Uterus (tissue), 4 donors: ENCODE data around the gene RPIA. TPM values are rescaled to one million over a fixed set of nuclear protein-coding genes. Genes with fewer than 3 reads are reported as not detected.

Source experiments
- DNase-seq, 2 donors: peaks; one replicate each; pipeline ENCODE4 v3.0.0-alpha.2; 2019 to 2020
- H3K27ac ChIP-seq, 2 donors: fragments of 200-600 bp; sonication (generic); 1 replicate in 1 of 2; 2 replicates in 1 of 2; pipeline ENCODE4 v1.5.1; 2016 to 2018
- H3K27me3 ChIP-seq, 2 donors: fragments of 200-600 bp; sonication (generic); one replicate each; pipeline ENCODE4 v1.5.1; 2018 to 2019; ENCODE audit warnings: control low read depth in 1 of 2
- H3K36me3 ChIP-seq, 2 donors: fragments of 200-600 bp; sonication (generic); one replicate each; pipeline ENCODE4 v1.5.1; 2019; ENCODE audit warnings: control low read depth in 1 of 2
- H3K4me1 ChIP-seq, 2 donors: fragments of 200-600 bp; sonication (generic); one replicate each; pipeline ENCODE4 v1.5.1; 2018 to 2019; ENCODE audit warnings: control low read depth in 1 of 2
- H3K4me3 ChIP-seq, 2 donors: fragments of 200-600 bp; sonication (generic); 1 replicate in 1 of 2; 2 replicates in 1 of 2; pipeline ENCODE4 v1.5.1; 2018 to 2019; ENCODE audit warnings: mild to moderate bottlenecking in 1 of 2
- H3K9me3 ChIP-seq, 2 donors: fragments of 200-600 bp; sonication (generic); one replicate each; pipeline ENCODE4 v1.5.1; 2019; ENCODE audit warnings: control low read depth in 1 of 2
- POLR2A ChIP-seq, 2 donors: fragments of 450-650 bp; IDR thresholded peaks; one replicate each; pipeline ENCODE4 v1.6.1; 2016; ENCODE audit warnings: antibody characterized with exemption in 2 of 2, mild to moderate bottlenecking in 1 of 2, moderate library complexity in 1 of 2
- intact Hi-C: fragments of 100-400 bp; cut with DNase I; formaldehyde crosslinking; loops from one replicate; pipeline ENCODE4 v1.15.1; 2023; ENCODE audit warnings: low total_unique reads
- total RNA-seq, 4 donors: library from RNA; depleted of rRNA in 3 of 4; stranded (reverse); fragments of >200 nt in 3 of 4; gene quantifications; one replicate each; pipeline versions ENCODE4 v1.1.0 to v1.2.4, GENCODE V29; 2014 to 2023
- TF ChIP-seq, protein P1 (sequence below), 4 experiments: fragments of 200-600 bp in 2 of 4; fragments of 450-650 bp in 2 of 4; sonication (generic) in 2 of 4; IDR thresholded peaks; one replicate each; pipeline ENCODE4 v1.5.1; 2016 to 2019; ENCODE audit warnings: antibody characterized with exemption in 4 of 4, mild to moderate bottlenecking in 2 of 4, moderate library complexity in 1 of 4
- donor health status: DM: yes; HTN: yes; CAD: no.

Gene RPIA
- total RNA-seq, 4 donors from 2014 or later, result 0.29 to 19.4 (median 8.8) TPM

- TF ChIP-seq POLR2A (IDR thresholded peaks at IDR 0.05), result no peak
- TF ChIP-seq, protein P1, sequence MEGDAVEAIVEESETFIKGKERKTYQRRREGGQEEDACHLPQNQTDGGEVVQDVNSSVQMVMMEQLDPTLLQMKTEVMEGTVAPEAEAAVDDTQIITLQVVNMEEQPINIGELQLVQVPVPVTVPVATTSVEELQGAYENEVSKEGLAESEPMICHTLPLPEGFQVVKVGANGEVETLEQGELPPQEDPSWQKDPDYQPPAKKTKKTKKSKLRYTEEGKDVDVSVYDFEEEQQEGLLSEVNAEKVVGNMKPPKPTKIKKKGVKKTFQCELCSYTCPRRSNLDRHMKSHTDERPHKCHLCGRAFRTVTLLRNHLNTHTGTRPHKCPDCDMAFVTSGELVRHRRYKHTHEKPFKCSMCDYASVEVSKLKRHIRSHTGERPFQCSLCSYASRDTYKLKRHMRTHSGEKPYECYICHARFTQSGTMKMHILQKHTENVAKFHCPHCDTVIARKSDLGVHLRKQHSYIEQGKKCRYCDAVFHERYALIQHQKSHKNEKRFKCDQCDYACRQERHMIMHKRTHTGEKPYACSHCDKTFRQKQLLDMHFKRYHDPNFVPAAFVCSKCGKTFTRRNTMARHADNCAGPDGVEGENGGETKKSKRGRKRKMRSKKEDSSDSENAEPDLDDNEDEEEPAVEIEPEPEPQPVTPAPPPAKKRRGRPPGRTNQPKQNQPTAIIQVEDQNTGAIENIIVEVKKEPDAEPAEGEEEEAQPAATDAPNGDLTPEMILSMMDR (IDR thresholded peaks at IDR 0.05), result no peak
Measured at GRCh38 chr2:88707003-88707402, 15.5 kb downstream of the RPIA start.

GRCh38 chr2:88709181-88709631 lies 17.7 kb downstream of the RPIA start:
- Histone ChIP-seq H3K4me3 (no peak overlapping the region), H3K27ac (no peak overlapping the region), H3K4me1 (no peaks in the 10 kb centered on the region), H3K36me3 (no peaks in the 10 kb centered on the region), H3K9me3 (no peaks in the 10 kb centered on the region), H3K27me3 (no peaks in the 10 kb centered on the region)
- no peak for DNase-seq
- no peak for TF ChIP-seq POLR2A (IDR thresholded peaks at IDR 0.05)
- TF ChIP-seq, protein P1 (IDR thresholded peaks at IDR 0.05), result no peak
- intact Hi-C loops, result no loop called here

More at GRCh38 chr2:88707003-88707402, 15.5 kb downstream of the RPIA start:
- Histone ChIP-seq H3K9me3 (no peaks in the 10 kb centered on the region), H3K36me3 (no peaks in the 10 kb centered on the region), H3K4me3 (no peak overlapping the region), H3K27ac (no peak overlapping the region), H3K4me1 (no peaks in the 10 kb centered on the region), H3K27me3 (no peaks in the 10 kb centered on the region)
- DNase-seq, result no peak
- intact Hi-C loops, result no loop called here

- Histone ChIP-seq H3K36me3 (no peaks in the 10 kb centered on the region), H3K4me3 (no peak overlapping the region), H3K9me3 (no peaks in the 10 kb centered on the region), H3K4me1 (no peaks in the 10 kb centered on the region), H3K27ac (no peak overlapping the region), H3K27me3 (no peaks in the 10 kb centered on the region)
- intact Hi-C loops, result no loop called here
- no peak for DNase-seq
- TF ChIP-seq, protein P1 (IDR thresholded peaks at IDR 0.05), result no peak
- no peak for TF ChIP-seq POLR2A (IDR thresholded peaks at IDR 0.05)
Measured at GRCh38 chr2:88711289-88711688, 19.8 kb downstream of the RPIA start.

DNA sequence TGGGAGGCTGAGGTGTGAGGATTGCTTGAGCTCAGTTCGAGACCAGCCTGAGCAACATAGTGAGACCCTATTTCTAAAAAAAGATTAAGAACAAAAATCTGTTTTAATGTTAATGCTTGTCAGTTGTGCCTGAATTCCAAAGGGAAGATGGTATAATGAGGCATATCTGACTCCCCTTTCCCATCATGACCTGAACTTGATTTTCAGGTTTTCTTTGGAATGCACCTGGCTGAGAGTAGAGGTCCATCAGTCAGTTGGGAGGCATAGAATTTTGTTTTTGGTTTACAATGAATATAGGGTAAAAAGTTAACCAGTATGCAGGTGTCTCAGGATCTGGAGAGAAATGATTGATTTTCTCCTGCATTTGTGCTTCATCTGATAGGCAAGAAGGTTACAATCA lies 20.4 kb downstream of the RPIA start:
- H3K27me3 ChIP-seq, result no peaks in the 10 kb centered on the region
- intact Hi-C loops, result no loop called here
- TF ChIP-seq POLR2A (IDR thresholded peaks at IDR 0.05), result no peak
- TF ChIP-seq, protein P1 (IDR thresholded peaks at IDR 0.05), result no peak
- H3K4me1 ChIP-seq, result no peaks in the 10 kb centered on the region
- H3K27ac ChIP-seq, result no peak overlapping the region
- no peaks in the 10 kb centered on the region for H3K36me3 ChIP-seq
- no peaks in the 10 kb centered on the region for H3K9me3 ChIP-seq
- DNase-seq, result no peak
- H3K4me3 ChIP-seq, result no peak overlapping the region

GRCh38 chr2:88713408-88713807 lies 21.9 kb downstream of the RPIA start:
- intact Hi-C loops, result no loop called here
- Histone ChIP-seq H3K9me3 (no peaks in the 10 kb centered on the region), H3K4me3 (no peak overlapping the region), H3K27ac (no peak overlapping the region), H3K36me3 (no peaks in the 10 kb centered on the region), H3K4me1 (no peaks in the 10 kb centered on the region), H3K27me3 (no peaks in the 10 kb centered on the region)
- DNase-seq, result no peak
- no peak for TF ChIP-seq POLR2A (IDR thresholded peaks at IDR 0.05)
- TF ChIP-seq, protein P1 (IDR thresholded peaks at IDR 0.05), result no peak
